GM19372 (cell line): ENCODE measurements around the gene CA12.
"Not testable (repeated sequence)": the region's sequence is repeated elsewhere in the genome, so short reads cannot be mapped to it uniquely, and the experiment has no call there.

Source experiments
- ATAC-seq: cut with Tn5 transposase; IDR thresholded peaks from one replicate; pipeline ENCODE4 v1.9.1; 2021; ENCODE audit warnings: mild to moderate bottlenecking, low read depth, moderate library complexity; ENCODE audit not compliant: unreplicated experiment

Gene CA12

DNA sequence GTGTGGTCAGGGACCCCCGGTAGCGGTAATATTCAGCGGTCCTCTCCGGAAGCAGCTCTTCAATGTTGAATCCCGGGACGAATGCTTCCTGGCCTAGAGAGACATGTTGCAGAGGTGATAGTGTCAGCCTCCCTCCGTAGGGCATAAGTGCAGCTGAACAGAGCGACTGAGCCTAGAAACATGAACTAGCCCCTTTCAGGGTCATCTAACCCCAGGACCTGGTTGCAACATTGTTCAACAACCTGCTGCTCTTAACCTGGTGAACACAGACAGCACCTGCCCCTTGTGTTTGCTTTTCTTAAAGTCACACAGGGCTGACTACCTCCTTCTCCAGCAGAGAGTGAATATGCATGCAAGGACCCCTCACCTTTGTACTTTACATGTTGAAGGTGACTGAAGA lies 41.3 kb downstream of the CA12 start:
- no peak for ATAC-seq

DNA sequence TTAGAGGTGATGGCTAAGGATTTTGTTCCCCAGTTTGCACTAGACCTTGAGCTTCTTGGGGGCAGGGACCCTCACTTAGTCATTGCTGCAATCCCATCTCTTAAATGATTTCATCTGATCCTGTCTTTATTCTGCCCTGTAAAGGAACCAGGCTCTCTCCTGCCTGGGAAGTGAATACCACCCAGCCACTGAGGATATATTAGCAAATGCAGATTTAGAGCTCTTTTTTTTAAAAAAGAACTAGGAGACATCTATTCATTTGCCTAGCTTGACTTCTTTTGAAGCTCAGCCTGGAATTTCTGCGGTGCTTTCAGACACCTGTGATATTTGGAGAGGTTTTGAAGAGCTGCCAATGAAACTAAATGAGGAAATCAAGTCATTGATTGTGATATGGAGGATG lies 41.8 kb downstream of the CA12 start:
- ATAC-seq, result no peak

DNA sequence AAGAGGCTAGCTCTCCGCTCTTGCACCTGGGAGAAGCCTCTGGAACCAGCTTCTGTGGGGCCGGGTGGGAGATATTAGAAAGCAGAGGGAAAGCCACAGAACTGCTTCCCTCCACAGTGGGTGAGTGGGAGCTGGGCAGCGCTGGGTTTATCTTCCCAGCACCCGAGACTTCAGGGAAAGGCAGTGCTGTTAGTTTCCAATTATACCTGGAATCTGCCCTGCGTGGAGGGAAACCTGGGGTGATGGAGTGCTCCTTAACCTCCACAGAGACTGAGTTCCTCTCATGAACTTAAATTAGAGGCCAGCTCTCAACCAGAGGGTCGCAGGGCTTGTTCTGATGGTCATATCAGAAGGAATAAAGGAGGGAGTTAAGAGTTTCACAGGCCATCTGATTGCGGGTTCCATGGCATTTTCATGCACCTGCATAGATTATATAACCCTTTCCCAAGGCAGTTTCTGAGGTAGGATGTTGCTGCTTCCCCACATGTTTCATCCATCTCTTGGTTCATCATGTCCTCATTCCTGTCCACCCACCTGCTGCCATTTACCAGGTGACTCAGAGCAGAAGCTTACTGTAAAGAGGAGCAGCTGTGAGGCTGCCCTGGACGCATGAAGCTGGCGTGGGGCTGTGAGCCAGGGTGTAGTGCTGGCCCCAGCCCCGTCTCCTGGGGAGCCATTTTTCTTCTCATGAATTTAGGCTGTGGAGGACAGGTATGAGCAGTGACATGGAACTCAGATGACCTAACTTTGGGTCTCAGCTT lies 42.5 kb downstream of the CA12 start:
- ATAC-seq, result no peak

DNA sequence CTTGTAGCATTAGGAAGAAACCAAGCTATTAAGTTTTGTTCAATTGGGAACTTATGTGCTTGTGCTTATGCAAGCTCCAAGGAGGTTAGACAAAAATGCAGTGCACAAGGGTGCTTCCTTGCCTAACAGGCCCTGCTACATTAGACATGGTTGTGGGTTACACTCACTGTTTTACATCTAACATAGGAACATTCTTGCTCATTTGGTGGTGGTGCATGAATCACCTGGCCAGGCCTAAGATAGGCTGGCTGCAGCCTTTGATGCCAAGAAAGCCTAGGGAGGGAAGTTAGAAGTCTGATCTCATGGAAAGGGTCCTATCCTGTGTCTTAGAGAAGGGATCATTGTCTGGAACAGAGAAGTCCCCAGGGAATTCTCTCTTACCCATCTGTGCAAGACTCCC lies 43.5 kb downstream of the CA12 start:
- ATAC-seq, result no peak

DNA sequence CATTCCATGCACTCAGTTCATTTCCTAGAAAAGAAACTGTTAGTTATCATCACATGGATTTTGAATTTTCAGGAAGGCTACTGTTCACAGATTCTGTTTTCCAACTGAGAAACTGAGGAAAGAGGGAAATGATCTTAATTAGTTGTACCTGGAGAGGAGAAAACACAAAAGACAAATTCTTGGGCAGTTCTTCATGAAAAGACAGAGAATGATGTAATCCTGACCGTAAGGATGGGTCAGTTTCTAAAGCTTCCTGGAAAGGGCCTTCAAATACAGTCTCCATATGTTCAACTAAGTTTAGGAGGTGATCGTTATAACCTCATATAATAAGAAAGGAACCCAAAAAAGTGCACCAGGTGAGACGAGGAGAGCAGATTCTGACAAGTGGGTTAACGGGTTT lies 44.6 kb downstream of the CA12 start:
- no peak for ATAC-seq

DNA sequence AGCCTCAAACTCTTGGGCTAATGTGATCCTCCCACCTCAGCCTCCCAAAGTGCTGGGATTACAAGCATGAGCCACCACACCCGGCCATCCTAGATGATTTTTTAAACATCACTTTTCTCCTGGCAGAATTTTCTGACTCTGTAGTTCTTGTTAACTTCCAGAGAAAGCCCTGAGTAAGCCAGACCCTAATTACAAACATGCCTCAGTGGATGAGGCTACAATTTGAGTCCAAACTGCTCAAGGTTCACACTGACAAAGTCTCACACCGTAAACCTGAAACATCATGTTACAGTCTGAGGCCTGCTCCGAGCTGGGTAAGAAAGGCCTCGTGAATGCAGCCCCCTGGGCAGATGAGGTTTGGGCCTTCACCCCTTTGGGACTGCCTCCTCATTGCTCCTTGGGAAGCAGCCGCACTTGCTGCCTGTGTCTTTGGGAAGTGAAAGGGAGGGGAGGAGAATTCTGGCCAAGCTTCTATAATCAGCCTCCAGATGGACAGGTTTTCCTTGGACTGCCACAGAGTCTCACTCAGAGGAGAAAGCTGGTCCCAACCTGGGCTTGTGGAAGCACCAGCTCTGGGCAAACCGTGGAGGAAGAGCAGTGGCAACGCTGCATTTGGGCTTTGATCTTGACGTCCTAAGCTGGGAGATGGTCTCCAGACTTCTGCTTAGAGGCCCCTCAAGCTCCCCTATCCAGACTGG lies 46.0 kb downstream of the CA12 start:
- no peak for ATAC-seq

DNA sequence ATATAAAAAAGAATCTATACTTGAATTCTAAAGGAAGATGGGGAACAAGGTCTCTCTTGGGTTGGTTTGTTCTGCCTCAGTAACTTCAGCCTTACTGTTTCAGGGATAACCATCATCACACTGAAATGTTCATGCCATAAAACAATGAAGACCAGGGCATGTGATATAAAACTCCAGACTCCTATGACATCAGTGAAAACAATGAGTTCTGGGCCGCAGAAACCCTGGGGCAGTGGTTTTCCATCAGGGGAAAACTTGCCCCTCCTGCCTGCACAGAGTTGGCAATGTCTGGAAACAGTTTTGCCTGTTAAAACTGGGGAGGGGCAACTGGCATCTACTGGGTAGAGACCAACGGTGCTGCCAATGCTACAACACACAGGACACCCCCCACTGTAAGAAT lies 46.8 kb downstream of the CA12 start:
- no peak for ATAC-seq

DNA sequence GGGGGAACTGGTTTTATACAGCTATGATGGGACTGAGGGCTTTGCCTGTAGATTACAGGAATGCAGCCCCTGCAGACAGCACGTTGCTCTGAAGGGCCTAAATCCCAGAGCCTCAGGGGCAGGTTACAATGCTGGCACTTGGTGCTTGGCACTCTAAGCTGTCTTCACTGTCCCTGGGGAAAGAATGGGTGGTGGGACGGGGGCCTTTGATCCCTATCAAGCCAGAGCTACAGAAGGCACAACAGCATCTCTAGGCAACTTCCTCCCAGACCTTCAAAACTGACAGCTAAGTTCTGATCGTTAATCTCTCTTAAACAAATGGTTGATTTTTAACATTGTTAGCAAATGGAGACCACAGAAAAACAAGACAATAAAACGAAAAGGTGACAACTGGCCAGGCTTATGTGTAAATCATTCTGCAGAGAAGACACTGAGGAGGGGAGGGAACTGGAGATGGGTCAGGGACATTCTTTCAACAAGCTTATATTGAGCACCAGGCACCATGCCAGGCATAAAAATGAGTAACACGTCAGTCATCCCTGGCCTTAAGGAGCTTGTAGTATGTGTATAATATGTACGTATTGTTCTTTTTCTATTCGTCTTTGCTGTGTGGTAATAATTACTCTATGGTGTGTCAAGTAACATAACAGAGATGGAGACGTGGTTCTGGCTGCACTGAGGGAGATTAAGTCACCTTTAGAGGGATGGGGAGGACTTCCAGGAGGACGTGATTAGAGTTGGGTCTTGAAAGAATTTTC lies 49.1 kb downstream of the CA12 start:
- ATAC-seq, result no peak

DNA sequence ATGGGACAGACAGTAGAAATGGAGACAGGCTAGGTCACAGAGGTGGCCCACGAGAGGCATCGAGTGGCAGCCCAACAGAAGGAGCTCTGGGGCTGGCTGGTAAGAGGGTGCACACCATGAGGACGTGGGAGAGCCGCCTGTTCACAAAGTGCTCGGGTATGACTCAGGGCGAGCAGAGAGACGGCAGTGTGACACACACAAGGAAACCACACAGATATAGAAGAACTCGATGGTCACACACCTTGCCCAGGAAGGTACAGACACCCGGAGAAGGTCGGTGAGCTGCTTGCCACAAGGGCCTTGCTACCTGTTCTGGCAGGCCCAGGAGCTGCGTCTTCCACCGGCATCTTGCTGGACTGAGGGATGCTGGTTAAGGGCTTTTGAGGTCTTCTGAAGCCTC lies 50.2 kb downstream of the CA12 start:
- no peak for ATAC-seq

DNA sequence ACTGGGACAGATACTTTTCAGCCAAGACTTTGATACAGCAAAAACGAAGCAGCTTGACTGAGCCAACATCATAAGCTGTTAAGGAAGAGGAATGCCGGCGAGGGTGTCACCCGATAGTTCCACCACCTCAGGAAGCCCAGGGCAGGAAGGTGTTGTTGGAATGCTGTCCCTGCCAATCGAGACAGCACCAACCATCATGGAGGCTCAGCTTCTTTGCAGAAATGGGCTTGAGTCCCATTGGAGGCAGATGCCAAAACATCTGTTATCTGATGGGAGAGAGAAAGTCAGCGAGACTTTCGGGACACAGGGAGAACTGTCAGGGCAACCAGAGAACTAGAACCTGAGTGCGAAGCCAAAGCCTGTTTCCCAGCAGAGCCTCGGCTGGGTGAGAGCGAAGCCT lies 50.7 kb downstream of the CA12 start:
- ATAC-seq, result no peak

DNA sequence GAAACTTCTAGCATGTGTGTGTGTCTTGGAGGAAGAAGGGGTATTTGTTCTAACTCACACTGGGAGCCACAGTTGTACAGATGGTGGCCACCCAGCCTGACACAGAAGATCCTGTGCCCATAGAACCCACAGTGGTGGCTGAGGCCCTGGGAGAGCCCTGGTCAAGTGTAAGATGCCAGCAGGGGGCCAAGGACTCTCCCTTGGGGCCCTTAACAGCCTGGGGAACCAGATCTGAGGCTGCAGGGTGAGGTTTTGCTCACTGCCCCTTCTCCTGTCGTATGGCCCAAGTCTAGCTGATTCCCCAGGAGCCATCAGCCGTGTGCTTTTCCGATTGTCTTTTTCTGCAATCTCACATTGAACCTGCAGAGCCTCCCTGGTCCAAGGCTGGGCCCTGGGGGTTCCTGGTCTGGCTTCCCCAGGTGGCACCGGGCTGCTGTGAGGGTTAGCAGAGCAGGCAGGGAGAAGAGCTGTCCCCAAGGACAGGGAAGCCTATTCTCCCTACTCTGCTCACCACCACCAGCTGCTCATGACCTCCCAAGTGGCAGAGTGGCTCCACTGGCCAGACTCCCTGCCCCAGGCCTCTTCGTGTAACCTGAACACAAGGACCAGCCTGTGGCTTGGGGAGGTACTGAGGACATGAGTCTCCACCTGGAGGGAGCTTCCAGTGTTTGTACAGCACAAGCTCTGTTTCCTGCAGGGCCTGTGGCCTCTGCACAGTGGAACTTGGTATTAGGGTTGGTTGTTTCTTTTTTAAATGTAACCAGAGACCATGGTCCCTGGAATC lies 51.9 kb downstream of the CA12 start:
- no peak for ATAC-seq

DNA sequence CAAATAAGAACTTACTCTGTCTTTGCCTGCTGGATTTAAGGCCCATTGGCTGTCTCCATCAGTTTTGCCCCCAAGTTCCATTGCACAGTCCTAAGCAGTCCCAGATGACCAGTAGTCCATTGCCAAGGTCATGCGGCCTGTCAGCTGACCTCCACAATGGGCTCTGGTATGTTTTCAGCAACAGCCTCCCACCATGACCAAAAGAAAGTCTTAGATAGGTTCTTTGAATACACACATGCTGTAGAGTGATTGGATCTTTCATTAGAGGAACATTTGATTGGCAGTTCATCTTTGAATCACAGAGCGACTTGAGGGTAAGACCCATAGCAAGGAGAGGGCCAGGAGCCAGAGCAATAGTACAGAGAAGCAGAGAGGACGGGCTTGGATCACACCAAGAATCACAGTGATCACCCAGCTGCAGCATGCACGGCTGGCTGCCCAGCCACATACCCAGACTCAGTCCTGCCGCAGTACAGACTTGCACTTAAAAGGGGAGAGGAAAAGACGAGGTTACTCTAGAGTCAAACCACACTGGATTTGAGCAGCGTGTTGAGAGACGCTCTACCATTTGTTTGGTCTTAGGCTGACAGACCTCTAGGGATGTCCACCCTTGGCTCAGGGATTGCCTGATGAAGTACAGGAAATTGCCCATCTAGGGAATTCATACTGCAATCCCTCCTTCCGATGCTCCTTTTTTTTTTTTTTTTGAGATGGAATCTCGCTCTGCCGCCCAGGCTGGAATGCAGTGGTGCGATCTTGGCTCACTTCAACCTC lies 53.8 kb downstream of the CA12 start:
- ATAC-seq, result no peak

DNA sequence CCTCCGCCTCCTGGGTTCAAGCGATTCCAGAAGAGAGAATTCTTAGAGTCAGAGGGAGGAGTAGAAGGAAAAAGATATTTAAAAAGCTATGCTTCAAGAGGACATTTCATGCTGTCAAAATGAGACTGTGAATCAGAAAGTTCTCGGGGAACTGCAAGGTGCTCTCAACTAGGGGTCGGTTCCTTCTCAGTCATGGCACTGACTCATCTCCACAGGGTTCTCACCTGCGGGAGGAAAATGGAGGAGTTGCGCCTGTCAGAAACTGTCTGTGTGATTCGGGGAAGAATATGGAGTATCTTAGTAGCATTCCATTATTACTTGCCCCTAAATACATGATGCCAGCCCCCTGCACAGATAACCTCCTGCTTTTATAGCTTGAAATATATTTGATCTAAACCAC lies 56.9 kb downstream of the CA12 start:
- ATAC-seq, result no peak

DNA sequence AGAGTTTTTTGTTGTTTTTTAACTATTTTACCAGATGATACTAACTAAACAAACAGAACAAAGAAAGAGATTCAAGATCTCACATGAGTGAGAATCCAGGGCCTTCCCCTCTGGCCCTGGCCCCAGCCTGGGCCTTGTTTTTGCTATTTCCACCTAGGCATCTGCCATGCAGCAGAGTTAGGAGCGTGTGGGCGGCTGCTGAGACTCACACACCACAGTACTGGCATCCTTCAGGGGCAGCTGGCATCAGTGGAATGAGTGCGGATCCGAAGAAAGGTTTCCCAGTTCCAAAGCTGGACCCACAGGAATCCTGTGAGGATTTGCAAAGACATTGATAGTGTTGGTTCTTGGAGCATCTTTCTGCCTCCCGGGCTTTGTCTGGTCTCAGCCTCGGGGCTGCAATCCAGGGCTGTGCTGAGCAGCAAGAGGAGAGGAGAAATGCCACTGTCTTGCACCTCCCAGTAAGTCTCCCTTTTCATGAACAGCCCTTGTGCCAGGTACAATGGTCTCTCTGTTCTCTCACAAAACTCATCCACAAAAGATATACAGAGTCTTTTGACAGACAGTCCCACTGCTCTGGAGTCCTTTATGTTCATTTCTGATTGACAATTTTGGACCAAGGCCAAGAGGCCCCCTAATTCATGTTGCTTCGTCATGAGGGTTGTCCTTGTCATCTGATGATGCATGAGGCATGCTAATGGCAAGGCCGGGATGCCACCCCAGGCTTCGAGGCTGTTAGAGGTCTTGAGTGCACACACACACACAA lies 57.7 kb downstream of the CA12 start:
- ATAC-seq, result no peak

DNA sequence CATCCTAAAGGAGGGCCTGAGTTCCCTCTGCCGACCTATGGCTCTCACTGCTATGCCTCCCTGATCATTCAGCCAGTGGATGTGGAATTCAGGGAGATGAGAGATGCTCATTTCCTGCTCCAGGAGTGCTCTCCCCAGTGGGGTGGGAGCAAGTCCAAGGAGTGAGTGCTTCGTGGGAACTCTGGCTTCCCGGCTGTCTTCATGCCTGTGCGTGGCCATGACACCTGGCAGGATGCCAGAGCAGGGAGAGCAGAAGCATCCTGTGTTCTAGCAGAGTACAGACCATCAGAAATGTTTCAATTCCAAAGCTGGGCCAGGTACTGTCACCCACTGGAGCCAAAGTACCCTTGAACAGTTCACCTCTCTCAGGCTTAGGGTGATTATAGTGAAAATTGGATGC lies 59.1 kb downstream of the CA12 start:
- no peak for ATAC-seq

DNA sequence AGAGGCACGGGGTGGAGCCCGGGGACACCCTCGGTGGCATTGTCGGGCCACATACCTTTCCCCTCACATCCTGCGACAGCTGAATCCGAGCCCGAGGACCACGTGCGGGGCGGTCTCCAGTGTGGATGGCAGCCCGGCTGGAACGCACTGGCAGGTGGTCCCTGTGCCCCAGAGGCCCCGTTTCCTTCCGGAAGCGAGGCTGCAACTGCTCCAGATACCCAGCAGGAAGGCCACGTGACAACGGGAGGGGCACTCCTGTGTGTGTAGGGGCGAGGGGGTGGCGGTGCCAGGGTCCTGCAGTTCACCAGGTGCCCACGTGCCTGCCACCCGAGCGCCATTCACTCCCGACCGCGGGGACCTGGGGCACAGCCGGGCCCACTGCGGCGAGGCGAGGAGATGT lies 60.2 kb downstream of the CA12 start:
- ATAC-seq, result no peak

DNA sequence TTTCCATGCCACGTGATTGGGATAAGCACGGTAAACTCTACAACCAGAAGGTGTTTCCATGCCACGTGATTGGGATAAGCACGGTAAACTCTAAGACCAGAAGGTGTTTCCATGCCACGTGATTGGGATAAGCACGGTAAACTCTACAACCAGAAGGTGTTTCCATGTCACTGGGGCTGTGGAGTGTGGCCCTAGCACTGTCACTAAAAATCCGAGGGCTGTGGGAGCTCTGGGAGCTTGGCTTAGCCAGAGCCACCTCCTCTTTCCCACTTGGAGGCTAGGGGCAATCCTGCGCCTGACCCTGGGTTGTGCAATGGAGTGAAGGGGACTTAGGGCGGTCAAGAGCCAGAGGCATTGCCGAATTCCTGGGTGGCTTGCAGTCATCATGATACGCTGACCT lies 60.7 kb downstream of the CA12 start:
- ATAC-seq, result not testable (repeated sequence)

DNA sequence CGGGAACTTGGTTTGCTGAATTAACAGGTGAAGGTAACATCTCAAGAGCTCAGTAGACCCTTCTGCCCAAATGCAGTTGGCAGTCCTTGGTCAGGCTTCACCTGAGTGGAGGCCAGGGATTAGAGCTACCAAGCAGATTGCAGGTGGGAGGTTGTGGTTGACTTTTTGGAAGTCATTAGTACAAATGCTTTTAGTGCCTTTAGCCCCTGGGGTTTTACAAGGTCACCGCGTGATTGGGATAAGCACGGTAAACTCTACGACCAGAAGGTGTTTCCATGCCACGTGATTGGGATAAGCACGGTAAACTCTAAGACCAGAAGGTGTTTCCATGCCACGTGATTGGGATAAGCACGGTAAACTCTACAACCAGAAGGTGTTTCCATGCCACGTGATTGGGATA lies 61.2 kb downstream of the CA12 start:
- ATAC-seq, result not testable (repeated sequence)

DNA sequence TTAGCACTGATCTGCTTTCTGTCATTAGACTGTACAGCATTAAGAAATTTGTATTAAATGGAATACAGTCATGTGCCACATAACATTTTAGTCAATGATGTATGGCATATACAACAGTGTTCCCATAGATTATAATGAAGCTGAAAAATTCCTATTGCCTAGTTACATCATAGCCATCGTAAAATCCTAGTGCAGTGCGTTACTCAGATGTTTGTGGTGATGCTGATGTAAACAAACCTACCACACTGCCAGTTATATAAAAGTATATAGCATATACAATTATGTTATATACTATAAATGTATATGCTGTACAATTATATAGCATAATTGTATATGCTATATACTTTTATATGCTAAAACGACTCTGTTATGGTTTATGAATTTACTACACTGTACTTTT lies 62.6 kb downstream of the CA12 start:
- ATAC-seq, result no peak
